Mesendoderm (in vitro differentiated cells): ENCODE measurements around the gene ARHGAP11A.

ENCODE experiments used
- DNase-seq: peaks from one replicate; pipeline ENCODE4 v3.0.0; 2013
- H2AK5ac ChIP-seq: 2 replicates; pipeline ENCODE4 v1.6.1; 2013; ENCODE audit warnings: low read length, inconsistent platforms
- H2BK120ac ChIP-seq: 2 replicates; pipeline ENCODE4 v1.6.1; 2013; ENCODE audit warnings: low read depth, mild to moderate bottlenecking, low read length, moderate library complexity, mixed read lengths
- H2BK15ac ChIP-seq: replicated peaks from 2 replicates; pipeline ENCODE4 v1.6.1; 2013; ENCODE audit warnings: low read depth, mild to moderate bottlenecking, moderate library complexity
- H2BK5ac ChIP-seq: 2 replicates; pipeline ENCODE4 v1.6.1; 2013; ENCODE audit warnings: low read length, inconsistent platforms
- H3K18ac ChIP-seq: 2 replicates; pipeline ENCODE4 v1.6.1; 2013; ENCODE audit warnings: mild to moderate bottlenecking, low read length, mixed read lengths
- H3K23ac ChIP-seq: one replicate; pipeline ENCODE4 v1.6.1; 2013; ENCODE audit warnings: low read length
- H3K27ac ChIP-seq: 2 replicates; pipeline ENCODE4 v1.5.1; 2013; ENCODE audit warnings: low read depth, mild to moderate bottlenecking, inconsistent platforms, low read length, moderate library complexity
- H3K27me3 ChIP-seq: 2 replicates; pipeline ENCODE4 v1.6.1; 2013; ENCODE audit warnings: low read length, control low read depth, mild to moderate bottlenecking, inconsistent platforms; ENCODE audit not compliant: insufficient read depth, poor library complexity
- H3K36me3 ChIP-seq: 2 replicates; pipeline ENCODE4 v1.6.1; 2013; ENCODE audit warnings: low read length, inconsistent platforms; ENCODE audit not compliant: control insufficient read depth, insufficient read depth
- H3K4ac ChIP-seq: one replicate; pipeline ENCODE4 v1.6.1; 2013; ENCODE audit warnings: low read depth, mild to moderate bottlenecking, low read length, moderate library complexity
- H3K4me1 ChIP-seq: 2 replicates; pipeline ENCODE4 v1.6.1; 2013; ENCODE audit warnings: low read depth, low read length, inconsistent platforms; ENCODE audit not compliant: control insufficient read depth
- H3K4me2 ChIP-seq: 2 replicates; pipeline ENCODE4 v1.6.1; 2013; ENCODE audit warnings: low read length
- H3K4me3 ChIP-seq: 2 replicates; pipeline ENCODE4 v1.5.1; 2013; ENCODE audit warnings: mild to moderate bottlenecking, low read length
- H3K56ac ChIP-seq: one replicate; pipeline ENCODE4 v1.6.1; 2013; ENCODE audit warnings: low read length
- H3K79me1 ChIP-seq: 2 replicates; pipeline ENCODE4 v1.6.1; 2013; ENCODE audit warnings: low read length, inconsistent platforms
- H3K79me2 ChIP-seq: 2 replicates; pipeline ENCODE4 v1.6.1; 2013; ENCODE audit warnings: mild to moderate bottlenecking, low read length; ENCODE audit not compliant: control insufficient read depth, insufficient read depth
- H3K9ac ChIP-seq: 2 replicates; pipeline ENCODE4 v1.6.1; 2013; ENCODE audit warnings: low read length, inconsistent platforms
- H4K5ac ChIP-seq: one replicate; pipeline ENCODE4 v1.6.1; 2013; ENCODE audit warnings: low read length
- H4K8ac ChIP-seq: one replicate; pipeline ENCODE4 v1.6.1; 2013; ENCODE audit warnings: low read depth, mild to moderate bottlenecking, control low read depth, low read length, moderate library complexity
- WGBS: extraction: QIAGEN DNeasy Blood & Tissue Kit; methylation state at CpG from one replicate; pipeline ENCODE4 v1.1.7; 2013; ENCODE audit warnings: low lambda C conversion rate, missing lambda C conversion rate; ENCODE audit not compliant: insufficient coverage; ENCODE audit errors: extremely low coverage; 5-methylcytosine and 5-hydroxymethylcytosine counted together

ARHGAP11A gene

DNA sequence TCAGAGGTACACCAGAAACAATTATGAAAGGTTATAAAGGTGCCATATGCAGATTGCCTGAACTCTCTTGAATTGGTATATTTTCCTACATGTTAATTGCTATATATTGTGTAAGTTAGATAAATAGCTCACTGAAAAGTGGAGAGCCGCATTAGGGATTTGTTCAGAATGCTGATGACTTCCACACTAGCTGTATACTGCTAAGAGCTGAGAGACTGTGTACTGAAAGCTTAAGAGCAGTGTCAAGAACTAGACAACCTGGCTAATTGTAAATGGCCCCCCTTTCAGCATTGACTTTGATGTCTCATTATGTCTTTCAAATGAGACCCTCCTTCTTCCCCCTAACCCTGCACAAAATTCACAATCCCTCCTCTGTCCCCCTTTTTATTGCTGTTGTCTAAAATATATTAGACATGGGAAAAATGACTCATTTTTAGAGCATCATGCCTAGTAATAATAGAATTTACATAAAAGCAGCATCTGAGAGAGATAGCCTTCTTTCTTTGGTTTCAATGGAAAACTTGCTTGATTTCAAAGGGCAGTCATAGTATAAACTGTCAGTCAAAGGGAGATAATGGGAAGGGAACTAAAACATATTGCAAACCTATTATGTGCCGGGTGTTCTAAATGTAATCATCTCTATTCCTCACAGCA, 67.8 kb downstream of the ARHGAP11A start:
- Histone ChIP-seq H4K5ac (no peak overlapping the region), H3K79me2 (no peaks in the 10 kb centered on the region), H3K4ac (no peak overlapping the region), H3K4me2 (no peak overlapping the region), H2BK15ac (no peak overlapping the region), H2AK5ac (no peak overlapping the region), H3K23ac (no peak overlapping the region), H3K36me3 (no peaks in the 10 kb centered on the region), H3K27me3 (no peaks in the 10 kb centered on the region), H2BK120ac (no peak overlapping the region), H3K79me1 (no peaks in the 10 kb centered on the region), H3K4me3 (no peak overlapping the region), H3K18ac (no peak overlapping the region), H3K27ac (no peak overlapping the region), H4K8ac (no peak overlapping the region), H2BK5ac (no peak overlapping the region), H3K9ac (no peak overlapping the region), H3K56ac (no peak overlapping the region), H3K4me1 (no peaks in the 10 kb centered on the region)
- DNase-seq, result no peak
- WGBS, result no CpG with 5 or more reads among the region's 2 CpGs

DNA sequence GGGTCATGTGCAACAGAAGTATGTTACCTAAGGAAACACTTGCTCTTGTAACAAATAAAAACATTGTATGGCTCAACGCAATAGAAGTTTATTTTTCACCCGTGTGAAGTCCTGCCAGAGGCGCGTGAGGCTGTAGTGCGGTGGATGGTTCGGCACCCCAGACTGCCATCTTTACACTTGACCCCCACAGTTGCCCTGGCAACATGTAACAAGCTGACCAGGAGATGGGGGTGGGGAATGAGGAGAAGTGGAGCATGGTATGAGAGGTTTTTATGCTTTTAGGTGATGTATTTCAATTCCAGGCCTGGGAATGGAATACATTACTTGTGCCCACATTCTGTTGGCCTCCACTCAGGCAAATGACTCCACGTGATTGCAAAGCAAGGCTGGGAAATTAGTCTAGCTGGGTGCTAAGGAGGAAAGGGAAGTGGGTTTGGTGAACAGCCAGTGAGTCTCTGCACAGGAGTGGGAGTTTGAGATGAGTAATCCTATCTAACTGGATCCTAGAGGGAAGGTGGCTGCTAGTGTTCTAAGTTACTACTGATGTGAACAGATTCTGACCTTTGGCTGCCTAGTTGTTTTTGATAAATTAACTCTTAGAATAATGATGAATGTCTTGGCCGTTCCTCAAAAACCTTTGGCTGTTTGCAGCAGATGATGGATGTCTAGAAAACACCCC, 68.7 kb downstream of the ARHGAP11A start:
- H3K79me2 ChIP-seq, result no peaks in the 10 kb centered on the region
- no peak overlapping the region for H3K27ac ChIP-seq
- H2BK5ac ChIP-seq, result no peak overlapping the region
- H3K36me3 ChIP-seq, result no peaks in the 10 kb centered on the region
- no peak overlapping the region for H4K5ac ChIP-seq
- H2AK5ac ChIP-seq, result no peak overlapping the region
- no peak overlapping the region for H2BK15ac ChIP-seq
- H3K79me1 ChIP-seq, result no peaks in the 10 kb centered on the region
- H3K4me1 ChIP-seq, result no peaks in the 10 kb centered on the region
- H3K4me3 ChIP-seq, result no peak overlapping the region
- no peak overlapping the region for H2BK120ac ChIP-seq
- H4K8ac ChIP-seq, result no peak overlapping the region
- no peak overlapping the region for H3K4me2 ChIP-seq
- H3K56ac ChIP-seq, result no peak overlapping the region
- no peak overlapping the region for H3K23ac ChIP-seq
- no peak overlapping the region for H3K4ac ChIP-seq
- H3K27me3 ChIP-seq, result no peaks in the 10 kb centered on the region
- no CpG with 5 or more reads among the region's 8 CpGs for WGBS
- no peak for DNase-seq
- H3K9ac ChIP-seq, result no peak overlapping the region
- no peak overlapping the region for H3K18ac ChIP-seq

DNA sequence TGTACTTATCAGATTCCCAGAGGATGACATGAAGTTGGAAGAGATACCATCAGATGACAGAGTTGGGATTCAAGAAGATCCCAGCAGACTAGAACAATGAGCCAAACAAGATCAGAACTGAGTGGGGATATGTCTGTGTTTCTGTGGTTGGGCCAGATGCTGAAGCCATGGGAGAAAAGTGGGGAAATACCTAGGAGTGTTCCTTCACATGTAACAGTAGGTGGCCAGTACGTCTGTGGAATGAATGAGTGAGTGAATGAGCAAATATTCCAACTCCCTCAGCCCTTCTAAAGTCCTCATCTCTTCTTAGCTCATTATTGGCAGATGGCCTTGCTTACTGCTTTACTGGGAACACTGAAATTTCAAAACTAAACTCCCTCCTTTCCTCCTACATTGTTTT, 70.3 kb downstream of the ARHGAP11A start:
- Histone ChIP-seq H4K5ac (no peak overlapping the region), H3K36me3 (no peaks in the 10 kb centered on the region), H2AK5ac (no peak overlapping the region), H3K79me1 (no peaks in the 10 kb centered on the region), H2BK120ac (no peak overlapping the region), H3K4ac (no peak overlapping the region), H3K56ac (no peak overlapping the region), H3K9ac (no peak overlapping the region), H2BK15ac (no peak overlapping the region), H3K79me2 (no peaks in the 10 kb centered on the region), H3K4me2 (no peak overlapping the region), H3K18ac (no peak overlapping the region), H3K23ac (no peak overlapping the region), H3K4me3 (no peak overlapping the region), H3K27me3 (no peaks in the 10 kb centered on the region), H3K27ac (no peak overlapping the region), H2BK5ac (no peak overlapping the region), H4K8ac (no peak overlapping the region), H3K4me1 (peaks cover 3% of the 10 kb centered on the region)
- DNase-seq, result no peak
- no CpG with 5 or more reads among the region's 1 CpG for WGBS

DNA sequence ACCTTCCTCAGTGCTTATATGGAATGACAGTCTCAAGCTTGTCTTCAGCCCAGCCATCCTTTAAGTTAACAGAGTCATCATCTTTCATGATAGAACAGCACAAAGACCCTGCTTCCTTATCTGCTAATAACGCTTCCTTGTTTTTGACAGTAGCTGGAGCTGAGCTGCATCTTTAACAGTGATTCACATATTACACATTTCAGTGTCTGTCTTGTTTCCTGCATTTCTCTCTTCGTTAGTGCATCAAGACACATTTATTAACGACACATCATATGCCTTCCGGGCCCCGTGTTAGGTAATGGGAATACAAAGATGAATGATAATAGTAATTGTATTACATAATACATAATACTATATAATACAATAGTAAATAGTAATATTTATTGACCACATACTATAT, 72.3 kb downstream of the ARHGAP11A start:
- H2BK15ac ChIP-seq, result no peak overlapping the region
- H3K4ac ChIP-seq, result no peak overlapping the region
- no peak overlapping the region for H2BK120ac ChIP-seq
- DNase-seq, result no peak
- H3K4me3 ChIP-seq, result no peak overlapping the region
- WGBS, result no CpG with 5 or more reads among the region's 5 CpGs
- H3K79me2 ChIP-seq, result no peaks in the 10 kb centered on the region
- H3K56ac ChIP-seq, result no peak overlapping the region
- no peak overlapping the region for H4K8ac ChIP-seq
- no peak overlapping the region for H3K27ac ChIP-seq
- no peak overlapping the region for H4K5ac ChIP-seq
- H3K23ac ChIP-seq, result no peak overlapping the region
- H2BK5ac ChIP-seq, result no peak overlapping the region
- H3K18ac ChIP-seq, result no peak overlapping the region
- H3K27me3 ChIP-seq, result no peaks in the 10 kb centered on the region
- H3K9ac ChIP-seq, result no peak overlapping the region
- H2AK5ac ChIP-seq, result no peak overlapping the region
- H3K36me3 ChIP-seq, result no peaks in the 10 kb centered on the region
- peaks cover 3% of the 10 kb centered on the region for H3K4me1 ChIP-seq
- no peaks in the 10 kb centered on the region for H3K79me1 ChIP-seq
- no peak overlapping the region for H3K4me2 ChIP-seq

DNA sequence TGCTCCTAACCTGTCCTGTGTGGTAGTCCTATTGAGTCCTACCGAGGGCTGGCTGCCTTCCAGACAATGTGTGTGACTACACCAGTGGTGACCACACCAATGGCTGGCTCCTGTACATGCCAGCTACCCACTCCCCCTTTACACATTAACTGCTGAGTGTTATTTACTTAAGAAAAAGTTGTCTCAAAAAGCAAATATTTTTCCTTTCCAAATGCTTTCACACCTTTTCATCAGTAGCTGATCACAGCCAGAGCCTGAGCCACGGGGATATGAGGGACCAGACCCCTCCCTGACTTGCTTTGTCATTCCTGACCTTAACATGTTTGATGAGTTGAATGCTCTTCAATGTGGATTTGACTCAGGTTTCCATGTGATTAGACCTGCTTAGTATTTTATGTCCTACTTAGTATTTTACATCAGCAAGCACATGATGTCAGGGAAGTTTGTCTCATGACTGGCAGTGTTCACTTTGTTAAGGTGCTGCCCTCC, 72.9 kb downstream of the ARHGAP11A start:
- Histone ChIP-seq H3K18ac (no peak overlapping the region), H3K23ac (no peak overlapping the region), H4K5ac (no peak overlapping the region), H2BK120ac (no peak overlapping the region), H3K36me3 (no peaks in the 10 kb centered on the region), H3K4me1 (peaks cover 3% of the 10 kb centered on the region), H2BK15ac (no peak overlapping the region), H3K56ac (no peak overlapping the region), H3K79me1 (no peaks in the 10 kb centered on the region), H2AK5ac (no peak overlapping the region), H3K4me3 (no peak overlapping the region), H3K79me2 (no peaks in the 10 kb centered on the region), H3K4me2 (no peak overlapping the region), H3K9ac (no peak overlapping the region), H3K27me3 (no peaks in the 10 kb centered on the region), H3K4ac (no peak overlapping the region), H2BK5ac (no peak overlapping the region), H4K8ac (no peak overlapping the region), H3K27ac (no peak overlapping the region)
- WGBS, result no CpG with 5 or more reads among the region's 2 CpGs
- DNase-seq, result no peak
